HG03469 (cell line): ENCODE measurements around the gene PADI4.

ENCODE experiments used
- ATAC-seq: cut with Tn5 transposase; IDR thresholded peaks from one replicate; pipeline ENCODE4 v1.9.1; 2021; ENCODE audit warnings: mild to moderate bottlenecking, moderate library complexity, moderate number of reproducible peaks; ENCODE audit not compliant: unreplicated experiment

Gene PADI4

GRCh38 chr1:17347769-17348592 lies 40.0 kb downstream of the PADI4 start:
- no peak for ATAC-seq

- ATAC-seq = no peak
Observed at GRCh38 chr1:17348593-17349234, 40.7 kb downstream of the PADI4 start.

- no peak for ATAC-seq
Observed at GRCh38 chr1:17350083-17350482, 42.1 kb downstream of the PADI4 start.

GRCh38 chr1:17350928-17351446 lies 43.0 kb downstream of the PADI4 start:
- no peak for ATAC-seq

GRCh38 chr1:17351598-17352324 lies 43.8 kb downstream of the PADI4 start:
- no peak for ATAC-seq

- ATAC-seq = no peak
Observed at GRCh38 chr1:17352419-17352909, 44.5 kb downstream of the PADI4 start.

- no peak for ATAC-seq
Observed at GRCh38 chr1:17355898-17356297, 47.9 kb downstream of the PADI4 start.

GRCh38 chr1:17356387-17357026 lies 48.5 kb downstream of the PADI4 start:
- ATAC-seq = no peak

- no peak for ATAC-seq
Observed at GRCh38 chr1:17358557-17358956, 50.6 kb downstream of the PADI4 start.

GRCh38 chr1:17359031-17359430 lies 51.0 kb downstream of the PADI4 start:
- no peak for ATAC-seq

GRCh38 chr1:17359808-17360207 lies 51.8 kb downstream of the PADI4 start:
- ATAC-seq = no peak

- no peak for ATAC-seq
Observed at GRCh38 chr1:17360272-17360956, 52.4 kb downstream of the PADI4 start.

GRCh38 chr1:17361687-17362086 lies 53.7 kb downstream of the PADI4 start:
- ATAC-seq = no peak

GRCh38 chr1:17363351-17363750 lies 55.4 kb downstream of the PADI4 start:
- no peak for ATAC-seq

GRCh38 chr1:17363771-17364170 lies 55.8 kb downstream of the PADI4 start:
- ATAC-seq = no peak

- no peak for ATAC-seq
Observed at GRCh38 chr1:17365293-17365692, 57.3 kb downstream of the PADI4 start.

- ATAC-seq = no peak
Observed at GRCh38 chr1:17369466-17369865, 61.5 kb downstream of the PADI4 start.

- no peak for ATAC-seq
Observed at GRCh38 chr1:17370618-17371017, 62.6 kb downstream of the PADI4 start.

- ATAC-seq = no peak
Observed at GRCh38 chr1:17371896-17372295, 63.9 kb downstream of the PADI4 start, which contains the start of gene PADI6. Gene PADI6, plus strand, starts transcription at chr1:17372196. Its CDS starts 50 bp downstream, at chr1:17372246.

- no peak for ATAC-seq
Observed at GRCh38 chr1:17372955-17373354, 65.0 kb downstream of the PADI4 start.
